ENCODE results near the gene GYPE.
"Not testable (repeated sequence)": the region's sequence is repeated elsewhere in the genome, so short reads cannot be mapped to it uniquely, and the experiment has no call there.

GYPE gene

GRCh38 chr4:143905440-143905839 lies at the start of gene GYPE:
Gene GYPE (minus strand): TSS chr4:143905559. CDS start chr4:143905507, 52 bp downstream.
- not testable (repeated sequence) for DNase-seq

DNA sequence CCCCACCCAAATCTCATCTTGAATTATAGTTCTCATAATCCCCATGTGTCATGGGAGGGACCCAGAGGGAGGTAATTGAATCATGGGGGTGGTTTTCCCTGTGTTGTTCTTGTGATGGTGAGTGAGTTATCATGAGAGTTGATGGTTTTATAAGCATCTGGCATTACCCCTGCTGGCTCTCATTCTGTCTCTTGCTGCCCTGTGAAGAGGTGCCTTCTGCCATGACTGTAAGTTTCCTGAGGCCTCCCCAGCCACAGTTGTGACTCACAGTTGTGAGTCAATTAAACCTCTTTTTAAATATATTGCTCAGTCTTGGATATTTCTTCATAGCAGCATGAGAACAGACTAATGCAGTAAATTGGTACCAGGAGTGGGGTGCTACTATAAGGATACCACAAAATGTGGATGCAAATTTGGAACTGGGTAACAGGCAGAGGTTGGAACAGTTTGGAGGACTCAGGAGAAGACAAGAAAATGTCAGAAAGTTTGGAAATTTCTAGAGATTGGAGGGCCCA lies 46.2 kb upstream of the GYPE start:
- not testable (repeated sequence) for DNase-seq

DNA sequence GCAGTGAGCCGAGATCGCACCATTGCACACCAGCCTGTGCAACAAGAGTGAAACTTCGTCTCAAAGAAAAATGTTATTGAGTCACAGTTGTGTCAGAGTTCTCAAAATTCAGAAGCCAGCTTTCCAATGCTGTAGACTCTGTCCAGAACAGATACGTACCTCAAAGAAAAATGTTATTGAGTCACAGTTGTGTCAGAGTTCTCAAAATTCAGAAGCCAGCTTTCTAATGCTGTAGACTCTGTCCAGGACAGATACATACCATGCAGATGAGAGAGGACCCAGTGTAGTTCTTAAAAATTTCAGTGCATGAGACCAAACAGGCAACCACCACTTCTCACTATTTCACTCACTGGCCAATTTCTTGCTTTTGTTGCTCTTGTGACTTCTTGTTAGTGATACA lies 45.6 kb upstream of the GYPE start:
- DNase-seq = not testable (repeated sequence)

DNA sequence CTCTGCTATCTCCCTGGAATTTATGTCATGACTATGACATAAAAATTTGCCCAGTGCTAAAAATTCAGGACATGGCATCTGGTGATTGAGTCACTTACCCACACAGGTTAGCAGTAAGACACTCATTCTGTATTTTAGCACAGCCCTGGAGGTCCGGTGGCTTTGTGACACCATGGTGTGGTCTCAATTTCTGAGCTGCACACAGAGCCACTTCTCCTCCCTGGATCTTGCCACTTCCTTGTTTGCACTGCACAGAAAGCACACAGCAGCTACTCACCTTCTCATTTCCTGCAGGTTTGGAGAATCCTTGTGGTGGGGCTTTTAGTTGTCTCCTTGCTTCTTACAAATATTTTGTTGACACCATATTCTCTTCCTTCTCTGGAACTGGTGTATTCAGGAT lies 44.8 kb upstream of the GYPE start:
- peak; percentile 21 for DNase-seq

GRCh38 chr4:143947493-143947892 lies 42.1 kb upstream of the GYPE start:
- DNase-seq = not testable (repeated sequence)

DNA sequence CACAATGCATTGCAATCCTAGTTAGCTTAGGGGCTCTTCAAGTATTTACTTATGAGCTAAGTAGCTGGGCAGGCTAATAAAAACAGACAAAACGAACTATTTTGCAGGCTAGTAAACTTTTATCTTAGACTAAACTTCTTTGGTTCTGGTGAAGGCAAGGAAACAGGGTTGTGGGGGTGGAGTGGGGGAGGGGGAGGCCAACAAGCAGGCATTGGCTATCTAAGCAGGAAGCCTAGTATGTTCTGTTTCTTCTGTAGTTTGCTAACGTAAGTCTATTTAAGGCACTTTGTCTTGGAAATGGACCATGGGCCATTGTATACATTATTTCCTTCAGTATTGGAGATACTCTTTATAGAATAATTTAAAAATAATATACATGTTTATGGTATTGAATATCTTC lies 35.3 kb upstream of the GYPE start:
- DNase-seq = not testable (repeated sequence)

GRCh38 chr4:143939528-143939927 lies 34.2 kb upstream of the GYPE start:
- DNase-seq = no peak

DNA sequence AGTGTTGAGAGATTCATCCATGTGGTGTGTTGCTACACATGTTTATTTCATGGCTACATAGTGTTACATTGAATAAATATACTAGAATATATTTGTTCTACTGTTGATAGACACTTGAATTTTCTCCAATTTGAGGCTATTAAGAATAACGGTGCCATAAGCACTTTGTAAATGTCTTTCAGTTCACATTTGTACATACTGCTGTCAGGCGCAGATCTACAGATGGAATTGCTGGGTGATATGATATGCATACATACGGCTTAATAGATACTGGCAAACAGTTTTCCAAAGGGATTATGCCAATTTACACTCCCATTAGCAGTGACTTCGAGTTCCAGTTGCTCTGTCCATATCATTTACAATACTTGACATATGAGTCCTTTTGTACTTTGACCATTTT lies 33.5 kb upstream of the GYPE start:
- DNase-seq = not testable (repeated sequence)

DNA sequence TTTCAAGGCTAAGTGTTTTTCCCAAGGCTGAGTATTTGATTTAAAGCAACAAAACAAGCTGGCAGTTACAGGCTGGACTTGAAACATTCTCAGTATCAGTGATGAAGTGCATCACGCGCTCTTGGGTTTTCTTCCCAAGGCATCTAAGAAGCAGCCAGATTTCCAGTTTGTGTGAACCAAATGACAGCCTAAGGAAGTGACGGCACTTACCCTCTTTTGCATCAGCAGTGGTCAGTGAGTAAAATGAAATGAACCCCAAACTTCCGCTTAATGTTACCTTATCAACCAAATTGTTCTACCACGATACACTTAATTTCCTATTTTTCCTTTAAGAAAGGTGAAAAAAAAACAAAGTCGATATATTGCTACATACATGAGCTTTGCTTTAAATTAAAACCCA lies 15.8 kb upstream of the GYPE start:
- no peak for DNase-seq

GRCh38 chr4:143916485-143916884 lies 11.1 kb upstream of the GYPE start:
- not testable (repeated sequence) for DNase-seq

GRCh38 chr4:143912478-143912877 lies 7.1 kb upstream of the GYPE start:
- DNase-seq = not testable (repeated sequence)

DNA sequence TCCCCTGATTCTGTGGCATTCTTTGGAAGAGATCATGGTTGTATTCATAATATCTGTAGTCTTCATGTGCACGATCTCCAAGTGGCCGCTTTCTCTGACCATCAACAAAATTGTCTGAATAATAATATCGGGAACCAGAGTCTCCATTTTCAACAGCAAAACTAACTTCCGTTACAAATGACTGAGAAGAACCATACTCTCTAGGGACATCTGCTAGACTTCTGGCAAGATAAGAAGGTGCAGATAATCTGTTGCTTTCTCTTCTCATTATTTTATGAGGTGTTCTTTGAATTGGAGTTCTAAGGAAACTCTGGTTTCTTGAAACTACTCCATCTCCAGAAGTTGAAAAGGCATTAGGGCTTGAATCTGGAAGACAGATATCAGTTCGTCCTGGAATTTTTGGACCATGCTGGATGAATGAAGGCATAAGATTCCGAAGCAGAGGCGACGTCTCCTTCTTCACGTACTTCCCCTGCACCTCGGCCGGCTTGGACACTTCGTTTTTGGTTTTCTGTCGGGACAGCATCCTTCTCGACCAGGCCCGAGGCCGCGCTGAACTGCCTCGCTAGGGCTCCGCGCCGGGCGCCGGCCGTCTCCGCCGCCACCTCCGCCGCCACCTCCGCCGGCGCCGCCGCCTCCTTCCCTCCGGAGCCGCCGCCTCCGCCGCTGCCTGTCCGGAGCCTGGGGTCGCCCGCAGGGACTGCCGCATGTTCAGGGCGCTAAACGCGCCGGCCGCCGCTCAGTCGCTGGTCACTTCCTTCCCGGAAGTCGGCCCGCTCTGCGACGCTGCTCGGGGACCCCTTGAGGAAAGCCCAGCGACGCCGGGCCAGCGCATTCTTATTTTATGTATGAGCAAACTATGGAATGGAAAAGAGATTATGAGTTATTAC lies 6.4 kb upstream of the GYPE start:
- peak; percentile 40 for DNase-seq

DNA sequence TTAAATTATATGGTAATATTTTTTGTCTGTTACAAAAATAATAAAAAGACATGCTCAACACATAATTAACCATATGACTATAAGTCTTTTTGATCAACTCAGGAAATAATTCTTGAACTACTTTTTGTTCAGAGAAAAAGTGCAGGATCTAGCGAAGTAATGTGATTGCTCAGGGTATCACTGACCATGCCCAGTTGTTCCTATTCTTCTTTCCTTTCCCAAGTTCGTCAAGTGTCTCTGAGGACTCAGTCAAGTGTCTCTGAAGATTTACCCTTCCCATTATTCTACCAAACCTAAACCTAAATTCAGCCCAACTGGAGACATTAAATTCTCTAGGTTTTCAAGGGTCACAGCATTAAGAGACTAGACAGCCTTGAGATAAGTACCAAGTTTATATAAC lies 5.5 kb upstream of the GYPE start:
- peak; percentile 18 for DNase-seq

GRCh38 chr4:143907811-143908210 lies 2.5 kb upstream of the GYPE start:
- peak; percentile 52 for DNase-seq

DNA sequence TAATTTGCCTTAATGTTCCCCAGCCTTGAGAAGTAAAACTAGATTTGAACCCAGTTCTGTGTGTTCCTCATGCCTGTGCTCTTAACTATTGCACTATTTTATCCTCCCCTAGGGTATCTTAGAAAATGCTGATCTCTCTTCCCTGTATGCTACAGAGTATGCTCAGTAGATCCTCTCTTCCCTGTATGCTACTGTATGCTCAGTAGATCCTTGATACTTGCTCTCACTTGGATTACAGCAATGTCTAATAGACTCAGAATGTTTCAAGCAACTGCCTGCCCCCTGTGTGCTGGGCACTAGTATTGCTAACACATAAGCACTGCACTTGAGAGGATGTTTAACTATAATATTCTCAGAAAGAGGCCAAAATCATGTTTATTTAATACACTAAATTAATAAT lies 928 bp downstream of the GYPE start:
- not testable (repeated sequence) for DNase-seq

GRCh38 chr4:143890323-143890722 lies 15.0 kb downstream of the GYPE start:
- not testable (repeated sequence) for DNase-seq

- DNase-seq = not testable (repeated sequence)
Observed at GRCh38 chr4:143888189-143888588, 17.2 kb downstream of the GYPE start.

- not testable (repeated sequence) for DNase-seq
Observed at GRCh38 chr4:143884965-143885364, 20.4 kb downstream of the GYPE start.

GRCh38 chr4:143883529-143883928 lies 21.8 kb downstream of the GYPE start:
- DNase-seq = no peak

DNA sequence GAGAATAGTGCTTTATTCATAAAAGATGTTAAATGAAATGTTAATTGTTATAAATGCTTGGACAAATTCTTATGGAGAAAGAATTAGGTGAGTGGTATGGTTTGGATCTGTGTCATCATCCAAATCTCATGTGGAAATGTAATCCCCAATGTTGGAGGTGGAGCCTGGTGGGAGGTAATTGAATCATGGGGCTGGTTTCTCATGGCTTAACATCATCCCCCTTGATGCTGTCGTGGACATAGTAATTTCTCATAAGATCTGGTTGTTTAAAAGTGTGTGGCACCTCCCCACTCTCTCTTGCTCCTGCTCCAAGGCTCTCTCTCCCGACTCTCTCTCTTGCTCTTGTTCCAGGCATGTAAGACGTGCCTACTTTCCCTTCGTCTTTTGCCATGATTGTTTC lies 22.5 kb downstream of the GYPE start:
- DNase-seq = no peak

- not testable (repeated sequence) for DNase-seq
Observed at GRCh38 chr4:143879561-143879960, 25.8 kb downstream of the GYPE start.

DNA sequence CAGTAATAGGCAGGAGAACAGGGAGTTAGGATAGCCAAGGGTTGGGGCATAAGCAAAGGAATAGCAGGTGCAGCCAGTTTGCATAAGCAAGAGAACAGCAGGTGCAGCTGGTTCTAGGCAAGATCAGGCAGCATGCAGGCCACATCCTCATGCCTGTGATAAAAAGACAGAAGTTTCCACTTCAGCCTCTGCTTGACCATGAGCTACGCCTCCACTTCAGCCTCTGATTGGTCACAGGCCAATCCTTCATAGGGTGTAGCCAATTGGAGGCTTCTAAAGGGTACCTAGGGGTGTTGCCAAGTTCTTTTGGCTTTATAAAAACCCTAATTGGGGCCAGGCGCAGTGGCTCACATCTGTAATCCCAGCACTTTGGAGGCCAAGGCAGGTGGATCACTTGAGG lies 30.0 kb downstream of the GYPE start:
- DNase-seq = not testable (repeated sequence)

DNA sequence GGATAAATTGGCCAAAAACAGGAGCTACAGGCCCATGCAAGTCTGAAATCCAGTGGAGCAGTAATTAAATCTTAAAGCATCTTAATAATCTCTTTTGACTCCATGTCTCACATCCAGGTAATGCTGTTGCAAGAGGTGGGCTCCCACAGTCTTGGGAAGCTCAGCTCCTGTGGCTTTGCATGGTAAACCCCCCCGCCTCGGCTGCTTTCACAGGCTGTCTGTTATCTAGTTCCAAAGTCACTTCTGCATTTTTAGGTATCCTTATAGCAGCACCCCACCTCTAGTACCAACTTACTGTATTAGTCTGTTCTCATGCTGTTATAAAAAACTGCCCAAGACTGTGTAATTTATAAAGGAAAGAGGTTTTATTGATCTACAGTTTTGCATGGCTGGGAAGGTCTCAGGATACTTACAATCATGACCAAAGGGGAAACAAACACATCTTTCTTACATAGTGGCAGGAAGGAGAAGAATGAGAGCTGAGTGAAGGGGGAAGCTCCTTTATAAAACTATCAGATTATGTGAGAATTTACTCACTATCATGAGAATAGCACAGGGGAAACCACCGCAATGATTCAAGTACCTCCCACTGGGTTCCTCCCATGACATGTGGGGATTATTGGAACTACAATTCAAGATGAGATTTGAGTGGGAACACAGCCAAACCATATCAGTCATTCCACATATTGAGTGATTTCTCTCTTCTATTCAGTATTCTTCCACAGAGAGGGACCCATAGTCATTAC lies 34.7 kb downstream of the GYPE start:
- DNase-seq = peak; percentile 12

DNA sequence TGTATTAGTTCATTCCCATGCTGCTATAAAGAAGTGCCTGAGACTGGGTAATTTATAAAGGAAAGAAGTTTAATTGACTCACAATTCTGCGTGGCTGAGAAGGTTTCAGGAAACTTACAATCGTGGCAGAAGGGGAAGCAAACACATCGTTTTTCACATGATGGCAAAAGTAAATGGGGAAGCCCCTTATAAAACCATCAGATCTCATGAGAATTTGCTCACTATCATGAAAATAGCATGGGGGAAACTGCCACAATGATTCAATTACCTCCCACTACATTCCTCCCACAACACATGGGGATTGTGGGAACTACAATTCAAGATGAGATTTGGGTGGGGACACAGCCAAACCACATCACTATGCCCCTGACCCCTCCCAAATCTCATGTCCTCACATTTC lies 35.4 kb downstream of the GYPE start:
- not testable (repeated sequence) for DNase-seq

Data from GDM1 (cell line).